ENCODE results near the gene NEGR1. TPM values are rescaled to one million over a fixed set of nuclear protein-coding genes. Genes with fewer than 3 reads are reported as not detected.

The NEGR1 gene
- total and polyA plus RNA-seq, 4 donors: 0.08 to 0.14 (median 0.12) TPM; not detected in 1

DNA sequence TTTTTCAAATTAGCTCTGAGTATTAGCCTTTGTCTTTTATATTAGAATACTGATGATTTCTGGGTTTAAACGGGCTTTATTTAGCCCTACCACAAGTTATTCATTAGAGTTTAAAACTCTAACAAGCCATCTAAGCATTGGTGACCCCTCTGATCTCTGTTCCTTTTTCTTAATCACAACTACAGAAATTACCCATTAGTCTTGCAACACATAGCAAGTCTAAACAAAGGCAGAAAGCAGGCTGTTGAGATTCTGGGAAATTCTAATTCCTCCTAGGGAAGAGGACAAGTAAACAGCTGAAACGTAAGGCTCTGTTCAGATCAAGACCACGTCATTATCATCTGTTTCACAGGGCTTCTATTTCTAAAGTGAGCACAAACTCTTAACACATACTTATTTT lies 710.3 kb downstream of the NEGR1 start:
- H3K9ac ChIP-seq (ENCODE audit: low read depth in 1 of 2, low read length in 2 of 2): no peak overlapping the region
- 57% methylated on average over 3 of the region's 3 CpGs for WGBS
- no peaks in the 10 kb centered on the region for H3K9me3 ChIP-seq (ENCODE audit: control insufficient read depth in 4 of 4, low read length in 3 of 4)
- no peak overlapping the region for H3K27ac ChIP-seq (ENCODE audit: low read depth in 1 of 2, low read length in 2 of 2)
- H3K4me1 ChIP-seq (ENCODE audit: control insufficient read depth in 4 of 4, insufficient read depth in 4 of 4, low read length in 3 of 4): no peaks in the 10 kb centered on the region
- no peak for DNase-seq (ENCODE audit: low spot score)
- H3K27me3 ChIP-seq (ENCODE audit: control insufficient read depth in 4 of 4, insufficient read depth in 4 of 4, low read length in 3 of 4): no peaks in the 10 kb centered on the region
- TF ChIP-seq, protein P1, sequence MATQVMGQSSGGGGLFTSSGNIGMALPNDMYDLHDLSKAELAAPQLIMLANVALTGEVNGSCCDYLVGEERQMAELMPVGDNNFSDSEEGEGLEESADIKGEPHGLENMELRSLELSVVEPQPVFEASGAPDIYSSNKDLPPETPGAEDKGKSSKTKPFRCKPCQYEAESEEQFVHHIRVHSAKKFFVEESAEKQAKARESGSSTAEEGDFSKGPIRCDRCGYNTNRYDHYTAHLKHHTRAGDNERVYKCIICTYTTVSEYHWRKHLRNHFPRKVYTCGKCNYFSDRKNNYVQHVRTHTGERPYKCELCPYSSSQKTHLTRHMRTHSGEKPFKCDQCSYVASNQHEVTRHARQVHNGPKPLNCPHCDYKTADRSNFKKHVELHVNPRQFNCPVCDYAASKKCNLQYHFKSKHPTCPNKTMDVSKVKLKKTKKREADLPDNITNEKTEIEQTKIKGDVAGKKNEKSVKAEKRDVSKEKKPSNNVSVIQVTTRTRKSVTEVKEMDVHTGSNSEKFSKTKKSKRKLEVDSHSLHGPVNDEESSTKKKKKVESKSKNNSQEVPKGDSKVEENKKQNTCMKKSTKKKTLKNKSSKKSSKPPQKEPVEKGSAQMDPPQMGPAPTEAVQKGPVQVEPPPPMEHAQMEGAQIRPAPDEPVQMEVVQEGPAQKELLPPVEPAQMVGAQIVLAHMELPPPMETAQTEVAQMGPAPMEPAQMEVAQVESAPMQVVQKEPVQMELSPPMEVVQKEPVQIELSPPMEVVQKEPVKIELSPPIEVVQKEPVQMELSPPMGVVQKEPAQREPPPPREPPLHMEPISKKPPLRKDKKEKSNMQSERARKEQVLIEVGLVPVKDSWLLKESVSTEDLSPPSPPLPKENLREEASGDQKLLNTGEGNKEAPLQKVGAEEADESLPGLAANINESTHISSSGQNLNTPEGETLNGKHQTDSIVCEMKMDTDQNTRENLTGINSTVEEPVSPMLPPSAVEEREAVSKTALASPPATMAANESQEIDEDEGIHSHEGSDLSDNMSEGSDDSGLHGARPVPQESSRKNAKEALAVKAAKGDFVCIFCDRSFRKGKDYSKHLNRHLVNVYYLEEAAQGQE (IDR thresholded peaks at IDR 0.05): no peak
- TF ChIP-seq EGR1 (IDR thresholded peaks at IDR 0.05; ENCODE audit: low read depth in 2 of 2): no peak
- TF ChIP-seq, protein P2, sequence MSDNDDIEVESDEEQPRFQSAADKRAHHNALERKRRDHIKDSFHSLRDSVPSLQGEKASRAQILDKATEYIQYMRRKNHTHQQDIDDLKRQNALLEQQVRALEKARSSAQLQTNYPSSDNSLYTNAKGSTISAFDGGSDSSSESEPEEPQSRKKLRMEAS (IDR thresholded peaks at IDR 0.05): no peak
- no peak for TF ChIP-seq YY1 (IDR thresholded peaks at IDR 0.05)
- no peak for TF ChIP-seq FOXA1 (IDR thresholded peaks at IDR 0.05)
- TF ChIP-seq RAD21 (IDR thresholded peaks at IDR 0.05): no peak
- TF ChIP-seq, protein P3, sequence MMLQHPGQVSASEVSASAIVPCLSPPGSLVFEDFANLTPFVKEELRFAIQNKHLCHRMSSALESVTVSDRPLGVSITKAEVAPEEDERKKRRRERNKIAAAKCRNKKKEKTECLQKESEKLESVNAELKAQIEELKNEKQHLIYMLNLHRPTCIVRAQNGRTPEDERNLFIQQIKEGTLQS (IDR thresholded peaks at IDR 0.05): no peak
- no peak for TF ChIP-seq JUND (IDR thresholded peaks at IDR 0.05)
- no peak for TF ChIP-seq SP1 (IDR thresholded peaks at IDR 0.05)
- TF ChIP-seq GABPA (IDR thresholded peaks at IDR 0.05 in 1 of 2, conservative IDR thresholded peaks at IDR 0.05 in 1 of 2): no peak
- no peak for TF ChIP-seq RXRA (IDR thresholded peaks at IDR 0.05)
- TF ChIP-seq TAF1 (conservative IDR thresholded peaks at IDR 0.05): no peak
- no peak for TF ChIP-seq FOXA2 (IDR thresholded peaks at IDR 0.05)
- TF ChIP-seq NR2F2 (IDR thresholded peaks at IDR 0.05): no peak
- TF ChIP-seq, protein P4, sequence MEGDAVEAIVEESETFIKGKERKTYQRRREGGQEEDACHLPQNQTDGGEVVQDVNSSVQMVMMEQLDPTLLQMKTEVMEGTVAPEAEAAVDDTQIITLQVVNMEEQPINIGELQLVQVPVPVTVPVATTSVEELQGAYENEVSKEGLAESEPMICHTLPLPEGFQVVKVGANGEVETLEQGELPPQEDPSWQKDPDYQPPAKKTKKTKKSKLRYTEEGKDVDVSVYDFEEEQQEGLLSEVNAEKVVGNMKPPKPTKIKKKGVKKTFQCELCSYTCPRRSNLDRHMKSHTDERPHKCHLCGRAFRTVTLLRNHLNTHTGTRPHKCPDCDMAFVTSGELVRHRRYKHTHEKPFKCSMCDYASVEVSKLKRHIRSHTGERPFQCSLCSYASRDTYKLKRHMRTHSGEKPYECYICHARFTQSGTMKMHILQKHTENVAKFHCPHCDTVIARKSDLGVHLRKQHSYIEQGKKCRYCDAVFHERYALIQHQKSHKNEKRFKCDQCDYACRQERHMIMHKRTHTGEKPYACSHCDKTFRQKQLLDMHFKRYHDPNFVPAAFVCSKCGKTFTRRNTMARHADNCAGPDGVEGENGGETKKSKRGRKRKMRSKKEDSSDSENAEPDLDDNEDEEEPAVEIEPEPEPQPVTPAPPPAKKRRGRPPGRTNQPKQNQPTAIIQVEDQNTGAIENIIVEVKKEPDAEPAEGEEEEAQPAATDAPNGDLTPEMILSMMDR (IDR thresholded peaks at IDR 0.05; ENCODE audit: low read depth, low read length, missing input control): no peak
- TF ChIP-seq HNF4G (IDR thresholded peaks at IDR 0.05): no peak
- no peak for TF ChIP-seq HNF4A (conservative IDR thresholded peaks at IDR 0.05)
- TF ChIP-seq, protein P5, sequence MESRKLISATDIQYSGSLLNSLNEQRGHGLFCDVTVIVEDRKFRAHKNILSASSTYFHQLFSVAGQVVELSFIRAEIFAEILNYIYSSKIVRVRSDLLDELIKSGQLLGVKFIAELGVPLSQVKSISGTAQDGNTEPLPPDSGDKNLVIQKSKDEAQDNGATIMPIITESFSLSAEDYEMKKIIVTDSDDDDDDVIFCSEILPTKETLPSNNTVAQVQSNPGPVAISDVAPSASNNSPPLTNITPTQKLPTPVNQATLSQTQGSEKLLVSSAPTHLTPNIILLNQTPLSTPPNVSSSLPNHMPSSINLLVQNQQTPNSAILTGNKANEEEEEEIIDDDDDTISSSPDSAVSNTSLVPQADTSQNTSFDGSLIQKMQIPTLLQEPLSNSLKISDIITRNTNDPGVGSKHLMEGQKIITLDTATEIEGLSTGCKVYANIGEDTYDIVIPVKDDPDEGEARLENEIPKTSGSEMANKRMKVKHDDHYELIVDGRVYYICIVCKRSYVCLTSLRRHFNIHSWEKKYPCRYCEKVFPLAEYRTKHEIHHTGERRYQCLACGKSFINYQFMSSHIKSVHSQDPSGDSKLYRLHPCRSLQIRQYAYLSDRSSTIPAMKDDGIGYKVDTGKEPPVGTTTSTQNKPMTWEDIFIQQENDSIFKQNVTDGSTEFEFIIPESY (IDR thresholded peaks at IDR 0.05): no peak
- H3K4me3 ChIP-seq (ENCODE audit: low read depth in 1 of 3, low read length in 3 of 3): no peak overlapping the region
- H3K36me3 ChIP-seq (ENCODE audit: control insufficient read depth in 4 of 4, insufficient read depth in 3 of 4, low read depth in 1 of 4, low read length in 3 of 4): no peaks in the 10 kb centered on the region
